ENCODE measurements around the gene GRAMD1B.

The GRAMD1B gene

DNA sequence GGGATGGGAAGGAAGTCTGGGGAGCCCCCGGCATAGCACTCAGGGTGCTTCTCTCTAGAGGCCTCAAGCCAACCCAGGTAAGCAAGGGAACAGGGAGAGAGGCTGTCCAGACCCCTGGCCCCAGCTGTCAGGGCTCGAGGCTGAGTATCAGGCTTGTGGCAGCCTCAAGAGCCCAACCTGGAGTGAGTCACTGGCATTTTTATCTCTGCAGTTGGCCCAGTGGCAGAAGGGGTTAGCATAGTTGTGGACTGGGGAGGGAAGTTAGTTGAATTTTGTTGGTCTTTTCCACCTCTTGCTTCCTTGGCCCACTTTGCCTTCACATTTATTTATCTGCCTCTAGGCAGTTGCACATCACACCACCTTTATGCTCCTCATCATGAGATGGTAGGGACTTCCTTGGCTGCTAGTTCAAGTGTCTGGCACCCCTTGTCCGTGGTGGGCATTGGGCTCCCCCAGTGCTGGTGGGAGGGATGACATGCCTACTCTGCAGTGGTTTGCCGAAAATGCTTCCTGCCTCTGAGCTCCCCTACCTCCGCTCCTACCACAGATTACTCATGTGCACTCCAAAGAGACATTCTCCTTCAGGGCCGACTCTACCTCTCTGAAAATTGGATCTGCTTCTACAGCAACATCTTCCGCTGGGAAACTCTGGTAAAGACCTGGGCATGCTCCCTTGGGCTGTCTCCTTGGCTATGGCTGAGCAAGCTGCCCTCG is 164.3 kb downstream of the GRAMD1B start:
- TF ChIP-seq, protein P1, sequence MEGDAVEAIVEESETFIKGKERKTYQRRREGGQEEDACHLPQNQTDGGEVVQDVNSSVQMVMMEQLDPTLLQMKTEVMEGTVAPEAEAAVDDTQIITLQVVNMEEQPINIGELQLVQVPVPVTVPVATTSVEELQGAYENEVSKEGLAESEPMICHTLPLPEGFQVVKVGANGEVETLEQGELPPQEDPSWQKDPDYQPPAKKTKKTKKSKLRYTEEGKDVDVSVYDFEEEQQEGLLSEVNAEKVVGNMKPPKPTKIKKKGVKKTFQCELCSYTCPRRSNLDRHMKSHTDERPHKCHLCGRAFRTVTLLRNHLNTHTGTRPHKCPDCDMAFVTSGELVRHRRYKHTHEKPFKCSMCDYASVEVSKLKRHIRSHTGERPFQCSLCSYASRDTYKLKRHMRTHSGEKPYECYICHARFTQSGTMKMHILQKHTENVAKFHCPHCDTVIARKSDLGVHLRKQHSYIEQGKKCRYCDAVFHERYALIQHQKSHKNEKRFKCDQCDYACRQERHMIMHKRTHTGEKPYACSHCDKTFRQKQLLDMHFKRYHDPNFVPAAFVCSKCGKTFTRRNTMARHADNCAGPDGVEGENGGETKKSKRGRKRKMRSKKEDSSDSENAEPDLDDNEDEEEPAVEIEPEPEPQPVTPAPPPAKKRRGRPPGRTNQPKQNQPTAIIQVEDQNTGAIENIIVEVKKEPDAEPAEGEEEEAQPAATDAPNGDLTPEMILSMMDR (IDR thresholded peaks at IDR 0.05; ENCODE audit: insufficient read depth, low read length) = no peak
- TF ChIP-seq GABPA (IDR thresholded peaks at IDR 0.05; ENCODE audit: low read depth) = no peak
- TF ChIP-seq, protein P2, sequence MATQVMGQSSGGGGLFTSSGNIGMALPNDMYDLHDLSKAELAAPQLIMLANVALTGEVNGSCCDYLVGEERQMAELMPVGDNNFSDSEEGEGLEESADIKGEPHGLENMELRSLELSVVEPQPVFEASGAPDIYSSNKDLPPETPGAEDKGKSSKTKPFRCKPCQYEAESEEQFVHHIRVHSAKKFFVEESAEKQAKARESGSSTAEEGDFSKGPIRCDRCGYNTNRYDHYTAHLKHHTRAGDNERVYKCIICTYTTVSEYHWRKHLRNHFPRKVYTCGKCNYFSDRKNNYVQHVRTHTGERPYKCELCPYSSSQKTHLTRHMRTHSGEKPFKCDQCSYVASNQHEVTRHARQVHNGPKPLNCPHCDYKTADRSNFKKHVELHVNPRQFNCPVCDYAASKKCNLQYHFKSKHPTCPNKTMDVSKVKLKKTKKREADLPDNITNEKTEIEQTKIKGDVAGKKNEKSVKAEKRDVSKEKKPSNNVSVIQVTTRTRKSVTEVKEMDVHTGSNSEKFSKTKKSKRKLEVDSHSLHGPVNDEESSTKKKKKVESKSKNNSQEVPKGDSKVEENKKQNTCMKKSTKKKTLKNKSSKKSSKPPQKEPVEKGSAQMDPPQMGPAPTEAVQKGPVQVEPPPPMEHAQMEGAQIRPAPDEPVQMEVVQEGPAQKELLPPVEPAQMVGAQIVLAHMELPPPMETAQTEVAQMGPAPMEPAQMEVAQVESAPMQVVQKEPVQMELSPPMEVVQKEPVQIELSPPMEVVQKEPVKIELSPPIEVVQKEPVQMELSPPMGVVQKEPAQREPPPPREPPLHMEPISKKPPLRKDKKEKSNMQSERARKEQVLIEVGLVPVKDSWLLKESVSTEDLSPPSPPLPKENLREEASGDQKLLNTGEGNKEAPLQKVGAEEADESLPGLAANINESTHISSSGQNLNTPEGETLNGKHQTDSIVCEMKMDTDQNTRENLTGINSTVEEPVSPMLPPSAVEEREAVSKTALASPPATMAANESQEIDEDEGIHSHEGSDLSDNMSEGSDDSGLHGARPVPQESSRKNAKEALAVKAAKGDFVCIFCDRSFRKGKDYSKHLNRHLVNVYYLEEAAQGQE (IDR thresholded peaks at IDR 0.05; ENCODE audit: insufficient replicate concordance, low read depth) = no peak
- TF ChIP-seq POLR2AphosphoS5 (IDR thresholded peaks at IDR 0.05; ENCODE audit: low read depth) = no peak
- TF ChIP-seq SPI1 (IDR thresholded peaks at IDR 0.05; ENCODE audit: borderline replicate concordance, low read depth) = no peak
- Histone ChIP-seq H3K27ac (replicated peaks) (no peak overlapping the region), H3K4me3 (replicated peaks; ENCODE audit: insufficient read depth, low read length) (no peak overlapping the region), H3K27me3 (ENCODE audit: insufficient read depth, poor library complexity, severe bottlenecking) (no peaks in the 10 kb centered on the region)
- DNase-seq (ENCODE audit: low read depth in 1 of 2, low spot score in 1 of 2) = no peak

DNA sequence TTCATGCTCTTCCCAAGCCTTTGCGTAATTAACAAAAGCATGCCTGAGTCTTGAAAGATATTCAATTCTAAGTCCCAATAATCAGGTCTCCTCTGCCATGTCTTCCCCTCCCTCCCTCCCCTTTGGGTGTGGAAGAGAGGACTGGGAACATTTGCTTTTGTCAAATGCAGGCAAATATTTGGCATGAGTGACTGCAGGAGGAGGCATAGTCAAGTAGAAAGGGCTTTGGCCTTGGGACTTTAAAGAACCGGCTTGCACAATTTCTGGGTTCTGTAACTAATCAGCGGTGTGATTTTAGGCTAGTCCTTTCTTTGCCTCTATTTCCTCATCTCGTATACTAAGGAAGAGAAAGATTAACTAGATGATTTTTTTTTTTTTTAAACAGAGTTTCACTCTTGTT is 164.9 kb downstream of the GRAMD1B start:
- TF ChIP-seq, protein P2 (IDR thresholded peaks at IDR 0.05; ENCODE audit: insufficient replicate concordance, low read depth) = no peak
- TF ChIP-seq SPI1 (IDR thresholded peaks at IDR 0.05; ENCODE audit: borderline replicate concordance, low read depth) (no peak), POLR2AphosphoS5 (IDR thresholded peaks at IDR 0.05; ENCODE audit: low read depth) (no peak), GABPA (IDR thresholded peaks at IDR 0.05; ENCODE audit: low read depth) (no peak)
- TF ChIP-seq, protein P1 (IDR thresholded peaks at IDR 0.05; ENCODE audit: insufficient read depth, low read length) = no peak
- Histone ChIP-seq H3K27ac (replicated peaks) (no peak overlapping the region), H3K4me3 (replicated peaks; ENCODE audit: insufficient read depth, low read length) (no peak overlapping the region), H3K27me3 (ENCODE audit: insufficient read depth, poor library complexity, severe bottlenecking) (no peaks in the 10 kb centered on the region)
- DNase-seq (ENCODE audit: low read depth in 1 of 2, low spot score in 1 of 2) = no peak

DNA sequence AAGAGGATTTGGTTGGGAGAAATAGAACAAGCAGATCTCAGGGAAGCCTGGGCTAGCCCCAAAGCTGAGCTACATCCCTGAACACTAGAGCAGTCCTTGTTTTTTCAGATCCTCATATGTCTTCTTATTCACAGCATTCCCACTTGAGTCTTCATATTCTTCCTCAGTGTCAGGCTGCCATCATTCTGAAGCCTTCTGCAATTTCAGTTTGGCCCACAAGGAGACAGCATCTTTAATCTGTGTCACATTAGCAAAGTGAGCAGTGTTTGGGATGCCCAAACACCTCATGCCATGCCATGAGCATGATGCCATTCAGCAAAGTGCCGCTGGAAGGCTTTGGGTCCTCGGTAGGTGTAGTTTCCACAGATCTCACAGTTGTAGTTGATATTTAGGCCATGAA is 167.8 kb downstream of the GRAMD1B start:
- no peak overlapping the region for H3K27ac ChIP-seq (replicated peaks)
- no peaks in the 10 kb centered on the region for H3K27me3 ChIP-seq (ENCODE audit: insufficient read depth, poor library complexity, severe bottlenecking)
- TF ChIP-seq, protein P2 (IDR thresholded peaks at IDR 0.05; ENCODE audit: insufficient replicate concordance, low read depth) = no peak
- no peak overlapping the region for H3K4me3 ChIP-seq (replicated peaks; ENCODE audit: insufficient read depth, low read length)
- DNase-seq (ENCODE audit: low read depth in 1 of 2, low spot score in 1 of 2) = no peak
